Nephron progenitor cell (in vitro differentiated cells): ENCODE results near the gene NPR2.

Experiments used
- DNase-seq: peaks from one replicate; pipeline ENCODE4 v3.0.0; 2021
- H3K27ac Mint-ChIP-seq: 2 replicates; pipeline ENCODE4 v1.8.0; 2021; ENCODE audit warnings: mild to moderate bottlenecking, moderate library complexity, mixed read lengths
- H3K27me3 Mint-ChIP-seq: 2 replicates; pipeline ENCODE4 v1.8.0; 2021; ENCODE audit warnings: mild to moderate bottlenecking, low read depth, mixed read lengths; ENCODE audit not compliant: poor library complexity
- H3K36me3 Mint-ChIP-seq: 2 replicates; pipeline ENCODE4 v1.8.0; 2021; ENCODE audit warnings: low read depth, mixed read lengths
- H3K4me1 Mint-ChIP-seq: 2 replicates; pipeline ENCODE4 v1.8.0; 2021; ENCODE audit warnings: mixed read lengths
- H3K4me3 Mint-ChIP-seq: 2 replicates; pipeline ENCODE4 v1.8.0; 2021; ENCODE audit warnings: mild to moderate bottlenecking, moderate library complexity, mixed read lengths
- H3K9me3 Mint-ChIP-seq: 2 replicates; pipeline ENCODE4 v1.8.0; 2021; ENCODE audit warnings: mild to moderate bottlenecking, moderate library complexity, mixed read lengths
- CTCF ChIP-seq: fragments of 200-600 bp; sonication (generic); IDR thresholded peaks from 2 replicates; pipeline ENCODE4 v1.5.0; 2021; ENCODE audit warnings: antibody characterized with exemption

NPR2 gene

GRCh38 chr9:35831040-35831439 is 39.6 kb downstream of the NPR2 start:
- peaks cover 92% of the 10 kb centered on the region for H3K4me1 Mint-ChIP-seq
- DNase-seq: no peak
- H3K9me3 Mint-ChIP-seq: no peaks in the 10 kb centered on the region
- H3K36me3 Mint-ChIP-seq: peaks cover 4% of the 10 kb centered on the region
- no peak for TF ChIP-seq CTCF
- no peak overlapping the region for H3K27ac Mint-ChIP-seq
- H3K27me3 Mint-ChIP-seq: peaks cover 18% of the 10 kb centered on the region
- peak overlapping the region; percentile 31 for H3K4me3 Mint-ChIP-seq

DNA sequence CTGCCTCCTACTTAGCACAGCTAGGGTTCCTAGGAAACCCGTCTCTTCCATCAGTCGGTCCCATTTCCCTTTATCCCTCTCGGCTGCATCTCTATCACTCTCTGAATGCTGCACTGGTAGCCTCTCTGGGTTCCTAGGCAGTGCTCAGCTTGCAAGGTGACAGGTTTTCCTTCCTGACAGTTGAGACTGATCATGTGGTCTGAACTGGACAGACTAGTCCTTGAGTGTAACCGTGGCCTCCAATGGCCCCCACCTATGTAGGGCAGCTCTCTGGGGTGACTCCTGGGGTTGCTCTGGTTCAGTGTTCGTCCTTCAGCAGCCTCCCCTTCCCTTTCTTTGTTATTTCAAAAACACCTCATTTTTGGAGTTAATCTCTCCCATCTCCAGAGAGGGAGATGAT is 41.4 kb downstream of the NPR2 start:
- Mint-ChIP-seq H3K4me1 (peaks cover 79% of the 10 kb centered on the region), H3K27ac (no peak overlapping the region), H3K9me3 (no peaks in the 10 kb centered on the region), H3K27me3 (peaks cover 17% of the 10 kb centered on the region), H3K4me3 (no peak overlapping the region), H3K36me3 (peaks cover 4% of the 10 kb centered on the region)
- no peak for TF ChIP-seq CTCF
- DNase-seq: no peak

DNA sequence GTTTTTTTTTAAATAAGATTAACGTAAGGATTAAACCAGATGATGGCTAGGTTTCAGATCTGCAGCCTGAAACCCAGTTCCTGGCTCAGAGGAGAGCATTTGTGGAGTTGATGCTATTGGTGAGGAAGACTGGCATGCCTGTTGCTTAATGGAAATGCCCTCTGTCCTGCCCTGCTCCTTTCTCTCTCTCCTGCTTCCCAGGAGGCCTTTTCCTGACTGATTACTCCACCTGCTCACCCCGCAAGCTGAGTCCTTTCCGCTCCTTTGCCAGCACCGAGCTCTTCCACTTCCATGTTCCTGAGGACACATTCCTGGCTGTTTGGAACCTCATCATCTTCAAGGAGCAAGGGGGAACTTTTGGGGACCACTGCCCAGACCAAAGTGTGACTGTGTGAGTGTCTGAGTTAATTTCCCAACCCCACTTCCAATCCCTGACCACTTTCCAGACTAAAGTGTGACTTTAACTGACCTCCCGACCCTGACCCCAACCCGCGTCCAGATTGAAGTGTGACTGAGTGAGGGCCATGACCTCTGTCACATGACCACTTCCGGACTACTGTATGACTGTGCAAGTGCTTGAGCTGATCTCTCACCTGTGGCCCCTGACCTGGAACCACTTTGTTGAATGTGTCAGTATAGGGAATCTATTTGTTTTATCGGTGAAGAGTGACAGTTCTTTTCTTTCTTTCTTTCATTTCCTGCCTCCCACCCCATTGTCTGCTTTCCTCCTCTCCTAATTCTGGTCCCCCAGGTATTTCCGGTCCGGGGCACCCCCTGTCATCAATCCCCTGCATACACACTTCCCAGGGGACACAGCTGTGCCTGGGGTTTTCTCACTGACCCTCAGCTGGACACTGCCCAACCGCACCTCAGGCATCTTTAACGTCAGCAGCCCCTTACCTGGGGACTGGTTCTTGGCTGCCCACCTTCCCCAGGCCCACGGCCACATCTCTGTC is 43.1 kb downstream of the NPR2 start:
- H3K4me1 Mint-ChIP-seq: peaks cover 65% of the 10 kb centered on the region
- DNase-seq: no peak
- H3K27ac Mint-ChIP-seq: peak overlapping the region; percentile 87
- H3K9me3 Mint-ChIP-seq: no peaks in the 10 kb centered on the region
- peaks cover 16% of the 10 kb centered on the region for H3K36me3 Mint-ChIP-seq
- peak overlapping the region; percentile 10 for H3K4me3 Mint-ChIP-seq
- no peak for TF ChIP-seq CTCF
- peaks cover 22% of the 10 kb centered on the region for H3K27me3 Mint-ChIP-seq

GRCh38 chr9:35835216-35835632 is 43.8 kb downstream of the NPR2 start:
- no peak overlapping the region for H3K4me3 Mint-ChIP-seq
- no peaks in the 10 kb centered on the region for H3K9me3 Mint-ChIP-seq
- no peak overlapping the region for H3K27ac Mint-ChIP-seq
- peaks cover 58% of the 10 kb centered on the region for H3K4me1 Mint-ChIP-seq
- H3K36me3 Mint-ChIP-seq: peaks cover 16% of the 10 kb centered on the region
- no peak for TF ChIP-seq CTCF
- H3K27me3 Mint-ChIP-seq: peaks cover 22% of the 10 kb centered on the region
- no peak for DNase-seq

GRCh38 chr9:35835766-35836165 is 44.4 kb downstream of the NPR2 start:
- TF ChIP-seq CTCF: no peak
- H3K27ac Mint-ChIP-seq: peak overlapping the region; percentile 12
- no peaks in the 10 kb centered on the region for H3K9me3 Mint-ChIP-seq
- no peak overlapping the region for H3K4me3 Mint-ChIP-seq
- H3K4me1 Mint-ChIP-seq: peaks cover 53% of the 10 kb centered on the region
- peaks cover 16% of the 10 kb centered on the region for H3K36me3 Mint-ChIP-seq
- no peak for DNase-seq
- H3K27me3 Mint-ChIP-seq: peaks cover 21% of the 10 kb centered on the region

DNA sequence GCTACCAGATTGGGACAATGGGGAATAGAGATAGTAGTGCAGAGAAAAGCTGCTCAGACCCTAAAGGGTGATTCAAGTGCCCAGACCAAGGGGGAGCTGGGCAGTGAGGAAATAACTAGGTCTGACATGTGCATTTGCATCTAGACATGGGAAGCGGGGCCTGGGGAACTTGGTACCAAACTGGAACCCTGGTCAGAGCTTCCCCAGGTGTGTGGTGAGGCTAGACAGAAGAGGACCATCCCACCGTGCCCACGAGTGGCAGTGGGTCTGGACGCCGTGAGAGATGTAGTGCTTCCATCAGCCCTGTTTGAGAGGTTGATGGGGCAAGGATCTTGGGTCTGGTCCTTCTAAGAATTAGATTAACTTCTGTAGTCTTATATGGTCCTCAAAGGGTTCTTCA is 45.2 kb downstream of the NPR2 start:
- Mint-ChIP-seq H3K4me1 (peaks cover 45% of the 10 kb centered on the region), H3K27me3 (peaks cover 19% of the 10 kb centered on the region), H3K4me3 (no peak overlapping the region), H3K9me3 (no peaks in the 10 kb centered on the region), H3K36me3 (peaks cover 16% of the 10 kb centered on the region), H3K27ac (no peak overlapping the region)
- no peak for TF ChIP-seq CTCF
- DNase-seq: no peak
